Measurements from ENCODE around the gene OTOP2.

The OTOP2 gene

GRCh38 chr17:74916851-74917199 lies 7.2 kb upstream of the OTOP2 start:
- TF ChIP-seq ZNF549 (tag by site-specific recombination; IDR thresholded peaks at IDR 0.05) (no peak), ZSCAN4 (tag by site-specific recombination; IDR thresholded peaks at IDR 0.05) (peak; percentile 100), ZBTB26 (tag by site-specific recombination; optimal IDR thresholded peaks at IDR 0.05) (peak; percentile 21), ZNF571 (tag by site-specific recombination; IDR thresholded peaks at IDR 0.05) (peak; percentile 29; the same call in 1 of the 2 replicates), ZIC2 (tag by site-specific recombination; IDR thresholded peaks at IDR 0.05) (0 out of 2 replicates have a peak, but pooled peaks have one; percentile 48), ZNF747 (tag by site-specific recombination; IDR thresholded peaks at IDR 0.05) (no peak), ZNF335 (tag by site-specific recombination; conservative IDR thresholded peaks at IDR 0.05) (no peak), ZNF561 (tag by site-specific recombination; IDR thresholded peaks at IDR 0.05; ENCODE audit: borderline replicate concordance) (no peak), ZNF112 (tag by site-specific recombination; IDR thresholded peaks at IDR 0.05) (no peak), ZSCAN30 (tag by site-specific recombination; IDR thresholded peaks at IDR 0.05) (no peak), ZNF394 (tag by site-specific recombination; IDR thresholded peaks at IDR 0.05; ENCODE audit: borderline replicate concordance) (no peak), ZNF311 (tag by site-specific recombination; IDR thresholded peaks at IDR 0.05; ENCODE audit: borderline replicate concordance) (no peak), ZNF76 (tag by site-specific recombination; IDR thresholded peaks at IDR 0.05; ENCODE audit: borderline replicate concordance, low read depth) (no peak)
- no peak overlapping the region for H3K4me3 ChIP-seq (ENCODE audit: low read depth, low read length)
- POLR2A ChIA-PET, result no interaction called here
- H3K36me3 ChIP-seq (ENCODE audit: control insufficient read depth in 2 of 2, insufficient read depth in 1 of 2, low read length in 2 of 2), result peaks cover 0 to 5% of the 10 kb centered on the region in 2 experiments; a peak in 1 of 3 replicates
- no peaks in the 10 kb centered on the region for H3K4me1 ChIP-seq (ENCODE audit: control insufficient read depth, insufficient read depth, low read length)
- CTCF ChIA-PET, result interaction anchor here (0.8 to 1.5 kb wide), 2 partner anchors 96 to 126 kb away, joined by 3 to 4 read pairs; partner anchors contain the start of gene MRPL58
- no peaks in the 10 kb centered on the region for H3K9me3 ChIP-seq (ENCODE audit: control insufficient read depth, insufficient read depth, low read depth, low read length)
- no peak overlapping the region for H3K27ac ChIP-seq (ENCODE audit: extremely low read depth, low read depth, low read length)

GRCh38 chr17:74917430-74917829 lies 6.6 kb upstream of the OTOP2 start:
- ChIA-PET POLR2A (no interaction called here), CTCF (no interaction called here)
- Histone ChIP-seq H3K4me1 (ENCODE audit: control insufficient read depth, insufficient read depth, low read length) (no peaks in the 10 kb centered on the region), H3K9me3 (ENCODE audit: control insufficient read depth, insufficient read depth, low read depth, low read length) (no peaks in the 10 kb centered on the region), H3K4me3 (ENCODE audit: low read depth, low read length) (no peak overlapping the region), H3K27ac (ENCODE audit: extremely low read depth, low read depth, low read length) (no peak overlapping the region), H3K36me3 (ENCODE audit: control insufficient read depth in 2 of 2, insufficient read depth in 1 of 2, low read length in 2 of 2) (peaks cover 0 to 5% of the 10 kb centered on the region in 2 experiments; a peak in 1 of 3 replicates)
- no peak for TF ChIP-seq ZNF274 (IDR thresholded peaks at IDR 0.05; ENCODE audit: low read length)
- no peak for TF ChIP-seq ZNF274 (tag by site-specific recombination; IDR thresholded peaks at IDR 0.05; ENCODE audit: borderline replicate concordance)
- TF ChIP-seq PRDM10 (tag by site-specific recombination; IDR thresholded peaks at IDR 0.05), result peak; percentile 57

GRCh38 chr17:74918906-74919305 lies 5.2 kb upstream of the OTOP2 start:
- H3K27ac ChIP-seq (ENCODE audit: extremely low read depth, low read depth, low read length), result no peak overlapping the region
- ChIA-PET CTCF (interaction anchor here (0.6 to 1.4 kb wide), 4 partner anchors 32 to 56 kb away, joined by 3 to 6 read pairs (median 4); no protein-coding TSS in a partner anchor), POLR2A (interaction anchor here (1.7 kb wide), 1 partner anchor 46 kb away, joined by 6 read pairs; no protein-coding TSS in a partner anchor)
- peaks cover 0 to 5% of the 10 kb centered on the region in 2 experiments; a peak in 1 of 3 replicates for H3K36me3 ChIP-seq (ENCODE audit: control insufficient read depth in 2 of 2, insufficient read depth in 1 of 2, low read length in 2 of 2)
- no peak overlapping the region for H3K4me3 ChIP-seq (ENCODE audit: low read depth, low read length)
- no peaks in the 10 kb centered on the region for H3K9me3 ChIP-seq (ENCODE audit: control insufficient read depth, insufficient read depth, low read depth, low read length)
- TF ChIP-seq ZIC2 (tag by site-specific recombination; IDR thresholded peaks at IDR 0.05), result peak; percentile 69
- TF ChIP-seq ZNF433 (tag by site-specific recombination; IDR thresholded peaks at IDR 0.05; ENCODE audit: low read depth), result no peak
- no peaks in the 10 kb centered on the region for H3K4me1 ChIP-seq (ENCODE audit: control insufficient read depth, insufficient read depth, low read length)

Measured in HEK293 (cell line).